Measurements from ENCODE around the gene FZD2. TPM values are rescaled to one million over a fixed set of nuclear protein-coding genes. Genes with fewer than 3 reads are reported as not detected.
A peak's percentile ranks its signal among the peaks of the same experiment; 100 is the strongest.

Gene FZD2
- total and polyA plus RNA-seq, 2 of the 8 experiments (the other 6 are each of a cell fraction or from before 2014, with no cell fraction given), result 17.6 to 86.7 TPM

DNA sequence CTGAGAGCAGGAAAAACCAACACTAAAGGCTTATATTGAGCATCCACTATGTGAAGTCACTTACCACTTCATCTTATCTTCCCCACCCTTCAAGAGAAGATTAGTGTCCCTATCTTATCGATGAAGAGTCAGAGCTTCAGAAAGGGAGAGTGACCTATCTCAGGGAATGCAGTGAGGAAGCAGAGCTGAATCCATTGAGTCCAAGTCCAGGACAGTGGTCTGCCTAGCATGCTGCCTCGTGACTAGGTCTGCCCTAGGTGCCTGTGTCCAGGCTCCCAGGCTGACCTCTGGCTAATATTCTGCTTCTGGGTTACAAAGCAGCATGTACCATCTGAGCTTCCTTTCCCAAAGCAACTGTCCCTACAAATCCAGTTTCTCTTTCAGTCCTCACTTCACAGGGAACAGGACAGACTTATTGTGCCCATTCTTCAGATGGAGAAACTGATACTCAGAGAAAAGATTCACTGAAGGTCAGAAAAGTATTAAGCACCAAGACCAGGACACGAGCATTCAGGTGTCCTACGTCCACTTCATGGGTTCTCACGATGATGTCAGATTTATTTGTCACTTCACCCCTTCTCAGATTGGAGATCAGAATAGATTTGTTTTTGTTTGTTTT, 13.3 kb upstream of the FZD2 start:
- 71% methylated on average over 5 of the region's 5 CpGs; no CpG with 5 or more reads in 1 of the 2 experiments for WGBS, 2 experiments (ENCODE audit: extremely low coverage in 1 of 2, insufficient coverage in 1 of 2, insufficient read length in 1 of 2, insufficient replicate concordance in 2 of 2, low coverage in 1 of 2, low lambda C conversion rate in 2 of 2, missing lambda C conversion rate in 1 of 2)
- no peaks in the 10 kb centered on the region for H3K9me3 ChIP-seq (ENCODE audit: insufficient read depth in 2 of 2, low read depth in 1 of 2, low read length in 1 of 2)
- peak overlapping the region; percentile 38 for H4K91ac ChIP-seq (replicated peaks; ENCODE audit: insufficient read length, low read length)
- no peaks in the 10 kb centered on the region for H4K20me1 ChIP-seq (replicated peaks in 1 of 2; ENCODE audit: control insufficient read depth in 1 of 2, insufficient read depth in 2 of 2, low read length in 2 of 2)
- H3K27me3 ChIP-seq (replicated peaks in 1 of 4; ENCODE audit: control insufficient read depth in 3 of 4, extremely low read depth in 1 of 4, insufficient read depth in 3 of 4, low read length in 3 of 4), result peaks cover 6 to 54% (median 29%) of the 10 kb centered on the region in 4 experiments
- H3K4me1 ChIP-seq (replicated peaks in 1 of 4; ENCODE audit: control insufficient read depth in 3 of 4, insufficient read depth in 4 of 4, low read length in 3 of 4), result peaks cover 38 to 62% (median 48%) of the 10 kb centered on the region in 4 experiments
- H3K79me1 ChIP-seq (ENCODE audit: low read depth, low read length), result no peaks in the 10 kb centered on the region; the same call in 1 of the 2 replicates
- no peak overlapping the region for H3K9ac ChIP-seq (replicated peaks in 1 of 4; ENCODE audit: extremely low read depth in 1 of 4, low read depth in 3 of 4, low read length in 3 of 4)
- H3K56ac ChIP-seq (replicated peaks; ENCODE audit: insufficient read length, low read depth, low read length), result no peak overlapping the region
- peak overlapping the region; percentile 30 for H2BK120ac ChIP-seq (replicated peaks; ENCODE audit: low read depth, low read length)
- peak overlapping the region; percentile 63; the same call in 1 of the 2 replicates for H2BK15ac ChIP-seq (ENCODE audit: low read length)
- peak overlapping the region in 1 of 4 experiments; percentile 49; a peak in 4 of 8 replicates for H3K4me3 ChIP-seq (ENCODE audit: extremely low read depth in 1 of 4, insufficient read depth in 2 of 4, low read depth in 3 of 4, low read length in 4 of 4)
- 0 out of 2 replicates have a peak overlapping the region, but pooled peaks have one; percentile 3 for H2BK20ac ChIP-seq (ENCODE audit: low read length)
- no peak overlapping the region; the same call in 1 of the 2 replicates for H2BK5ac ChIP-seq (ENCODE audit: low read depth, low read length)
- peaks cover 3% of the 10 kb centered on the region; the same call in 1 of the 2 replicates for H3K23me2 ChIP-seq (ENCODE audit: low read depth, low read length)
- no peak for TF ChIP-seq MAFK (IDR thresholded peaks at IDR 0.05; ENCODE audit: low read depth, low read length)
- no peak for TF ChIP-seq TEAD4 (IDR thresholded peaks at IDR 0.05; ENCODE audit: low read depth, low read length)
- no peak for TF ChIP-seq ZNF274 (IDR thresholded peaks at IDR 0.05; ENCODE audit: borderline replicate concordance, extremely low read depth, low read length)
- TF ChIP-seq KDM1A (IDR thresholded peaks at IDR 0.05; ENCODE audit: borderline replicate concordance, low read length), result peak; percentile 93
- H3K4me2 ChIP-seq (ENCODE audit: insufficient read depth in 1 of 2, low read depth in 2 of 2, low read length in 2 of 2), result peak overlapping the region; percentile 69 to 87
- H3K14ac ChIP-seq (ENCODE audit: insufficient read length), result no peak overlapping the region
- peak; percentile 24 for FAIRE-seq
- H3K27ac ChIP-seq (ENCODE audit: low read depth, low read length), result no peak overlapping the region
- no peak overlapping the region for H4K8ac ChIP-seq (ENCODE audit: extremely low read depth, insufficient read depth, low read length)
- no peaks in the 10 kb centered on the region for H3K79me2 ChIP-seq (ENCODE audit: control insufficient read depth in 1 of 2, insufficient read depth in 2 of 2, low read length in 2 of 2)
- POLR2A ChIA-PET (ENCODE audit: partially characterized antibody), result interaction anchor here (0.7 to 14.7 kb wide), 8 partner anchors 10 to 119 kb away, joined by 3 to 219 read pairs (median 4); partner anchors contain the start of genes FZD2 and GPATCH8
- no peak overlapping the region for H2AFZ ChIP-seq (ENCODE audit: low read length)
- H4K5ac ChIP-seq (ENCODE audit: insufficient read length, low read depth, low read length), result no peak overlapping the region
- DNase-seq (ENCODE audit: low read depth in 1 of 2, low spot score in 2 of 2), result no peak
- H3K36me3 ChIP-seq (ENCODE audit: control insufficient read depth in 2 of 4, insufficient read depth in 4 of 4, low read length in 3 of 4), result no peaks in the 10 kb centered on the region
- no peak overlapping the region for H3K23ac ChIP-seq (ENCODE audit: insufficient read length)
- H2AK5ac ChIP-seq (ENCODE audit: low read depth, low read length), result peak overlapping the region; percentile 92; the same call in 1 of the 2 replicates
- peak overlapping the region; percentile 40 for H2BK12ac ChIP-seq (ENCODE audit: low read depth, low read length)
- peak overlapping the region; percentile 71 for H3K18ac ChIP-seq (ENCODE audit: extremely low read depth, low read length)
- H3K4ac ChIP-seq (replicated peaks; ENCODE audit: insufficient read length, low read depth, low read length), result peak overlapping the region; percentile 1
- CTCF ChIA-PET (ENCODE audit: partially characterized antibody), result interaction anchor here (0.6 to 3.9 kb wide), 10 partner anchors 8 to 438 kb away, joined by 3 to 18 read pairs (median 3); partner anchors contain the start of gene FZD2

Measured in H1 (cell line).